SK-N-SH treated with all-trans-retinoic acid at 6 μM for 48 hours (cell line): ENCODE data around the gene GGA1.

Experiments used
- ARNTL ChIP-seq: fragments of 450-650 bp; formaldehyde crosslinking; IDR thresholded peaks from 2 replicates; pipeline ENCODE4 v1.5.0; 2020; ENCODE audit warnings: low read depth, mild to moderate bottlenecking, moderate library complexity, borderline replicate concordance
- BACH2 ChIP-seq: fragments of 250-450 bp; sonication (Bioruptor Pico); IDR thresholded peaks from 2 replicates; pipeline ENCODE4 v1.9.0; 2021; ENCODE audit warnings: mild to moderate bottlenecking, borderline replicate concordance
- CSDC2 ChIP-seq: fragments of 250-450 bp; sonication (Bioruptor Pico); IDR thresholded peaks from 2 replicates; pipeline ENCODE4 v1.5.0; 2020; ENCODE audit warnings: mild to moderate bottlenecking, moderate library complexity
- GLIS3 ChIP-seq: fragments of 250-450 bp; sonication (Bioruptor Pico); IDR thresholded peaks from 2 replicates; pipeline ENCODE4 v1.5.0; 2020; ENCODE audit warnings: mild to moderate bottlenecking, moderate library complexity
- ISL1 ChIP-seq: fragments of 250-450 bp; sonication (Bioruptor Pico); IDR thresholded peaks from 2 replicates; pipeline ENCODE4 v2.1.2; 2022; ENCODE audit warnings: mild to moderate bottlenecking, moderate library complexity
- PATZ1 ChIP-seq: fragments of 250-450 bp; sonication (Bioruptor Pico); IDR thresholded peaks from 2 replicates; pipeline ENCODE4 v1.8.0; 2020; ENCODE audit warnings: mild to moderate bottlenecking, moderate library complexity, borderline replicate concordance
- POU6F1 ChIP-seq: fragments of 250-450 bp; sonication (Bioruptor Pico); IDR thresholded peaks from 2 replicates; pipeline ENCODE4 v1.8.0; 2021; ENCODE audit warnings: low read depth, mild to moderate bottlenecking, moderate library complexity, borderline replicate concordance
- SNAI2 ChIP-seq: fragments of 250-450 bp; sonication (Bioruptor Pico); IDR thresholded peaks from 2 replicates; pipeline ENCODE4 v1.5.0; 2020; ENCODE audit warnings: mild to moderate bottlenecking, moderate library complexity
- TCF4 ChIP-seq: fragments of 250-450 bp; sonication (Bioruptor Pico); IDR thresholded peaks from 2 replicates; pipeline ENCODE4 v1.8.0; 2021; ENCODE audit warnings: mild to moderate bottlenecking, moderate library complexity, borderline replicate concordance
- ZC3H10 ChIP-seq: fragments of 250-450 bp; sonication (Bioruptor Pico); IDR thresholded peaks from 2 replicates; pipeline ENCODE4 v1.5.1; 2021; ENCODE audit warnings: mild to moderate bottlenecking, moderate library complexity
- ZFP3 ChIP-seq: fragments of 250-450 bp; sonication (Bioruptor Pico); IDR thresholded peaks from 2 replicates; pipeline ENCODE4 v1.5.0; 2020; ENCODE audit warnings: mild to moderate bottlenecking, moderate library complexity
- ZNF70 ChIP-seq: fragments of 450-650 bp; formaldehyde crosslinking; IDR thresholded peaks from 2 replicates; pipeline ENCODE4 v1.5.0; 2020; ENCODE audit warnings: mild to moderate bottlenecking, moderate library complexity
- ZNF8 ChIP-seq: fragments of 450-650 bp; formaldehyde crosslinking; IDR thresholded peaks from 2 replicates; pipeline ENCODE4 v1.5.0; 2020; ENCODE audit warnings: mild to moderate bottlenecking, moderate library complexity
- TF ChIP-seq, protein P1 (sequence below): fragments of 250-450 bp; sonication (Bioruptor Pico); IDR thresholded peaks from 2 replicates; pipeline ENCODE4 v1.5.0; 2020; ENCODE audit warnings: mild to moderate bottlenecking, moderate library complexity

DNA sequence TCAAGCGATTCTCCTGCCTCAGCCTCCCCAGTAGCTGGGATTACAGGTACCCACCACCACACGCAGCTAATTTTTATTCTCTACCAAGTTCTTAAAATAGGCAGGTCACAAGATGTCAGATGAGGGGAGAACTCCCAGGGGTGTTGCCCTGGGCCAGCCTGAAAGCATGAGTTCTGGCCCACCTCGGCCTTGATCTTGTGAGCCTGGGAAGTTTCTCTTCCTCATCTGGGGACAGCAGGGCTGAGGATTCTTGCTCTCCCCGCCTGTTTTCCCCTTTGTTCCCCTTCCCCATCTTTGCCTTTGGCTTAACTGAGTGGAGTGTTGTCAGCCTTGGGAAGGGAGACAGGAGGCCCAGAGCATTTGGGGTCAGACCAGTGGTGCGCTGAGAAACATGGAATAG lies 53.4 kb downstream of the GGA1 start:
- TF ChIP-seq PATZ1 (CRISPR knock-in tag), result no peak
- TF ChIP-seq, protein P1, sequence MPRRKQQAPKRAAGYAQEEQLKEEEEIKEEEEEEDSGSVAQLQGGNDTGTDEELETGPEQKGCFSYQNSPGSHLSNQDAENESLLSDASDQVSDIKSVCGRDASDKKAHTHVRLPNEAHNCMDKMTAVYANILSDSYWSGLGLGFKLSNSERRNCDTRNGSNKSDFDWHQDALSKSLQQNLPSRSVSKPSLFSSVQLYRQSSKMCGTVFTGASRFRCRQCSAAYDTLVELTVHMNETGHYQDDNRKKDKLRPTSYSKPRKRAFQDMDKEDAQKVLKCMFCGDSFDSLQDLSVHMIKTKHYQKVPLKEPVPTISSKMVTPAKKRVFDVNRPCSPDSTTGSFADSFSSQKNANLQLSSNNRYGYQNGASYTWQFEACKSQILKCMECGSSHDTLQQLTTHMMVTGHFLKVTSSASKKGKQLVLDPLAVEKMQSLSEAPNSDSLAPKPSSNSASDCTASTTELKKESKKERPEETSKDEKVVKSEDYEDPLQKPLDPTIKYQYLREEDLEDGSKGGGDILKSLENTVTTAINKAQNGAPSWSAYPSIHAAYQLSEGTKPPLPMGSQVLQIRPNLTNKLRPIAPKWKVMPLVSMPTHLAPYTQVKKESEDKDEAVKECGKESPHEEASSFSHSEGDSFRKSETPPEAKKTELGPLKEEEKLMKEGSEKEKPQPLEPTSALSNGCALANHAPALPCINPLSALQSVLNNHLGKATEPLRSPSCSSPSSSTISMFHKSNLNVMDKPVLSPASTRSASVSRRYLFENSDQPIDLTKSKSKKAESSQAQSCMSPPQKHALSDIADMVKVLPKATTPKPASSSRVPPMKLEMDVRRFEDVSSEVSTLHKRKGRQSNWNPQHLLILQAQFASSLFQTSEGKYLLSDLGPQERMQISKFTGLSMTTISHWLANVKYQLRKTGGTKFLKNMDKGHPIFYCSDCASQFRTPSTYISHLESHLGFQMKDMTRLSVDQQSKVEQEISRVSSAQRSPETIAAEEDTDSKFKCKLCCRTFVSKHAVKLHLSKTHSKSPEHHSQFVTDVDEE (CRISPR knock-in tag), result no peak
- no peak for TF ChIP-seq ISL1 (CRISPR knock-in tag)
- no peak for TF ChIP-seq ZNF70 (CRISPR knock-in tag)
- no peak for TF ChIP-seq BACH2 (CRISPR knock-in tag)
- TF ChIP-seq CSDC2 (CRISPR knock-in tag), result no peak
- no peak for TF ChIP-seq SNAI2 (CRISPR knock-in tag)
- TF ChIP-seq TCF4 (CRISPR knock-in tag), result no peak
- no peak for TF ChIP-seq GLIS3 (CRISPR knock-in tag)
- no peak for TF ChIP-seq ARNTL
- no peak for TF ChIP-seq ZFP3 (CRISPR knock-in tag)
- no peak for TF ChIP-seq ZC3H10
- TF ChIP-seq ZNF8 (CRISPR knock-in tag), result no peak
- no peak for TF ChIP-seq POU6F1 (CRISPR knock-in tag)
